H9 (cell line): ENCODE data around the gene PADI4. TPM values are rescaled to one million over a fixed set of nuclear protein-coding genes. Genes with fewer than 3 reads are reported as not detected.

Source experiments
- DNase-seq: peaks from one replicate; pipeline ENCODE4 v3.0.0-alpha.2; 2017
- H2AFZ ChIP-seq: one replicate; pipeline ENCODE4 v1.6.1; 2013; ENCODE audit warnings: mild to moderate bottlenecking, low read length, control low read depth, moderate library complexity
- H2AK5ac ChIP-seq: 2 replicates; pipeline ENCODE4 v1.6.1; 2013; ENCODE audit warnings: low read length, control low read depth, mixed read lengths; ENCODE audit not compliant: insufficient read length
- H2BK120ac ChIP-seq: one replicate; pipeline ENCODE4 v1.6.1; 2013; ENCODE audit warnings: low read depth, mild to moderate bottlenecking, low read length, control low read depth, inconsistent platforms; ENCODE audit not compliant: poor library complexity, severe bottlenecking
- H2BK12ac ChIP-seq: 2 replicates; pipeline ENCODE4 v1.6.1; 2013; ENCODE audit warnings: low read length, control low read depth, mixed read lengths, low read depth; ENCODE audit not compliant: insufficient read length
- H2BK15ac ChIP-seq: 2 replicates; pipeline ENCODE4 v1.6.1; 2013; ENCODE audit warnings: low read depth, low read length, control low read depth
- H2BK20ac ChIP-seq: one replicate; pipeline ENCODE4 v1.6.1; 2013; ENCODE audit warnings: low read depth, mild to moderate bottlenecking, low read length, control low read depth, inconsistent platforms; ENCODE audit not compliant: poor library complexity, severe bottlenecking
- H2BK5ac ChIP-seq: 2 replicates; pipeline ENCODE4 v1.6.1; 2013; ENCODE audit warnings: low read length, control low read depth, mixed read lengths; ENCODE audit not compliant: insufficient read length
- H3K14ac ChIP-seq: 2 replicates; pipeline ENCODE4 v1.6.1; 2013; ENCODE audit warnings: low read length, control low read depth; ENCODE audit not compliant: insufficient read depth
- H3K18ac ChIP-seq: 2 replicates; pipeline ENCODE4 v1.6.1; 2013; ENCODE audit warnings: low read depth, mild to moderate bottlenecking, mixed read lengths, low read length, control low read depth; ENCODE audit not compliant: insufficient read length
- H3K23ac ChIP-seq: 2 replicates; pipeline ENCODE4 v1.6.1; 2013; ENCODE audit warnings: low read length, control low read depth, mixed read lengths, low read depth; ENCODE audit not compliant: insufficient read length
- H3K23me2 ChIP-seq: 2 replicates; pipeline ENCODE4 v1.6.1; 2013; ENCODE audit warnings: low read depth, mild to moderate bottlenecking, mixed read lengths, low read length, control low read depth; ENCODE audit not compliant: insufficient read length, poor library complexity, severe bottlenecking
- H3K27ac ChIP-seq: 2 replicates; pipeline ENCODE4 v1.5.1; 2013; ENCODE audit warnings: low read length, control low read depth, mixed read lengths, low read depth; ENCODE audit not compliant: insufficient read length
- H3K27me3 ChIP-seq: 2 replicates; pipeline ENCODE4 v1.6.1; 2013; ENCODE audit warnings: low read length, control low read depth, inconsistent platforms; ENCODE audit not compliant: insufficient read depth
- H3K4ac ChIP-seq: 2 replicates; pipeline ENCODE4 v1.6.1; 2013; ENCODE audit warnings: low read depth, mild to moderate bottlenecking, control low read depth, inconsistent platforms, low read length, moderate library complexity
- H3K4me1 ChIP-seq: 2 replicates; pipeline ENCODE4 v1.6.1; 2013; ENCODE audit warnings: low read length, control low read depth, inconsistent platforms; ENCODE audit not compliant: insufficient read depth
- H3K4me2 ChIP-seq: 2 replicates; pipeline ENCODE4 v1.6.1; 2013; ENCODE audit warnings: low read length, control low read depth, mixed read lengths; ENCODE audit not compliant: insufficient read length, insufficient read depth
- H3K56ac ChIP-seq: 2 replicates; pipeline ENCODE4 v1.6.1; 2013; ENCODE audit warnings: low read depth, mild to moderate bottlenecking, mixed read lengths, low read length, control low read depth; ENCODE audit not compliant: insufficient read length
- H3K79me1 ChIP-seq: 2 replicates; pipeline ENCODE4 v1.6.1; 2013; ENCODE audit warnings: low read depth, mild to moderate bottlenecking, moderate library complexity, low read length, control low read depth, inconsistent platforms; ENCODE audit not compliant: insufficient read depth, poor library complexity, severe bottlenecking
- H3K79me2 ChIP-seq: 2 replicates; pipeline ENCODE4 v1.6.1; 2013; ENCODE audit warnings: low read length, control low read depth, inconsistent platforms; ENCODE audit not compliant: insufficient read depth
- H3K9ac ChIP-seq: 2 replicates; pipeline ENCODE4 v1.6.1; 2013; ENCODE audit warnings: low read length, control low read depth, mixed read lengths; ENCODE audit not compliant: insufficient read length; ENCODE audit errors: extremely low read depth
- H3K9me3 ChIP-seq: one replicate; pipeline ENCODE4 v1.6.1; 2013; ENCODE audit warnings: low read depth, low read length, inconsistent platforms; ENCODE audit not compliant: control insufficient read depth
- H3T11ph ChIP-seq: one replicate; pipeline ENCODE4 v1.6.1; 2013; ENCODE audit warnings: mild to moderate bottlenecking, low read length, control low read depth, inconsistent platforms
- H4K20me1 ChIP-seq: one replicate; pipeline ENCODE4 v1.6.1; 2013; ENCODE audit not compliant: control insufficient read depth, insufficient read length, insufficient read depth
- H4K5ac ChIP-seq: 2 replicates; pipeline ENCODE4 v1.6.1; 2013; ENCODE audit warnings: low read depth, mild to moderate bottlenecking, mixed read lengths, low read length, control low read depth; ENCODE audit not compliant: insufficient read length
- H4K8ac ChIP-seq: replicated peaks from 2 replicates; pipeline ENCODE4 v1.6.1; 2013; ENCODE audit warnings: low read length, control low read depth, mixed read lengths, low read depth; ENCODE audit not compliant: insufficient read length
- H4K91ac ChIP-seq: 2 replicates; pipeline ENCODE4 v1.6.1; 2013; ENCODE audit warnings: low read depth, mild to moderate bottlenecking, moderate library complexity, mixed read lengths, low read length, control low read depth; ENCODE audit not compliant: insufficient read length
- H3K27ac Mint-ChIP-seq, 3 experiments: 2 replicates in 2 of 3; 3 replicates in 1 of 3; pipeline ENCODE4 v1.8.0; 2020 to 2021; ENCODE audit warnings: mixed read lengths in 3 of 3, mild to moderate bottlenecking in 1 of 3, moderate library complexity in 1 of 3
- H3K27me3 Mint-ChIP-seq: 2 replicates; pipeline ENCODE4 v1.8.0; 2021; ENCODE audit warnings: low read depth, mild to moderate bottlenecking, moderate library complexity, mixed read lengths
- H3K36me3 Mint-ChIP-seq, 3 experiments: 2 replicates in 2 of 3; 3 replicates in 1 of 3; pipeline ENCODE4 v1.8.0; 2020 to 2021; ENCODE audit warnings: low read depth in 3 of 3, mixed read lengths in 3 of 3; ENCODE audit not compliant: insufficient read depth in 1 of 3
- H3K4me1 Mint-ChIP-seq, 2 experiments: 2 replicates each; pipeline ENCODE4 v1.8.0; 2020; ENCODE audit warnings: mixed read lengths in 2 of 2
- H3K4me3 Mint-ChIP-seq, 2 experiments: 2 replicates in 1 of 2; 3 replicates in 1 of 2; pipeline ENCODE4 v1.8.0; 2020 to 2021; ENCODE audit warnings: mild to moderate bottlenecking in 2 of 2, mixed read lengths in 2 of 2, moderate library complexity in 1 of 2
- H3K9me3 Mint-ChIP-seq, 2 experiments: 2 replicates in 1 of 2; 3 replicates in 1 of 2; pipeline ENCODE4 v1.8.0; 2020; ENCODE audit warnings: mild to moderate bottlenecking in 2 of 2, mixed read lengths in 2 of 2, moderate library complexity in 1 of 2
- CTCF ChIP-seq: fragments of 200-600 bp; sonication (generic); conservative IDR thresholded peaks from 3 replicates; pipeline ENCODE4 v1.8.0; 2021; ENCODE audit warnings: antibody characterized with exemption, mild to moderate bottlenecking
- WGBS: extraction: QIAGEN DNeasy Blood & Tissue Kit; methylation state at CpG from one replicate; pipeline ENCODE4 v1.1.7; 2013; ENCODE audit warnings: missing lambda C conversion rate, low lambda C conversion rate, mixed read lengths; ENCODE audit not compliant: insufficient read length; ENCODE audit errors: extremely low coverage; 5-methylcytosine and 5-hydroxymethylcytosine counted together
- total RNA-seq: library from RNA; stranded (reverse); gene quantifications from 2 replicates; pipeline ENCODE4 v1.2.1, GENCODE V29; 2021

PADI4 gene
- total RNA-seq, 1 experiment from 2014 or later: 0.13 TPM

- peaks cover 13 to 16% of the 10 kb centered on the region in 2 experiments for H3K4me1 Mint-ChIP-seq
- no peak overlapping the region for H3K14ac ChIP-seq
- H3K4me1 ChIP-seq: no peaks in the 10 kb centered on the region
- H3K23me2 ChIP-seq: no peaks in the 10 kb centered on the region
- no peak overlapping the region for H3K4me3 Mint-ChIP-seq
- H3K27me3 ChIP-seq: no peaks in the 10 kb centered on the region
- no peak for DNase-seq
- no peak overlapping the region for H2BK12ac ChIP-seq
- peaks cover 1% of the 10 kb centered on the region for H3K27me3 Mint-ChIP-seq
- no peak overlapping the region for H2BK120ac ChIP-seq
- no peak overlapping the region for H3K27ac Mint-ChIP-seq
- no peak overlapping the region for H4K8ac ChIP-seq
- no peaks in the 10 kb centered on the region for H4K20me1 ChIP-seq
- no peak for TF ChIP-seq CTCF
- WGBS: no CpG with 5 or more reads among the region's 7 CpGs
- no peak overlapping the region for H2BK15ac ChIP-seq
- H2AFZ ChIP-seq: no peak overlapping the region
- no peaks in the 10 kb centered on the region for H3K9me3 ChIP-seq
- no peak overlapping the region for H4K5ac ChIP-seq
- no peak overlapping the region for H3K4ac ChIP-seq
- no peak overlapping the region for H3K56ac ChIP-seq
- no peak overlapping the region for H3T11ph ChIP-seq
- H2BK20ac ChIP-seq: no peak overlapping the region
- H3K9me3 Mint-ChIP-seq: no peaks in the 10 kb centered on the region
- H3K79me2 ChIP-seq: no peaks in the 10 kb centered on the region
- H3K36me3 Mint-ChIP-seq: no peaks in the 10 kb centered on the region
- no peak overlapping the region for H3K27ac ChIP-seq
- H4K91ac ChIP-seq: no peak overlapping the region
- no peaks in the 10 kb centered on the region for H3K79me1 ChIP-seq
- H2BK5ac ChIP-seq: no peak overlapping the region
- no peak overlapping the region for H3K4me2 ChIP-seq
- no peak overlapping the region for H2AK5ac ChIP-seq
- H3K9ac ChIP-seq: no peak overlapping the region
- no peak overlapping the region for H3K18ac ChIP-seq
- H3K23ac ChIP-seq: no peak overlapping the region
These were observed 90.1 kb downstream of the PADI4 start for GRCh38 chr1:17397910-17398695.
